ENCODE measurements around the gene BRINP1. TPM values are rescaled to one million over a fixed set of nuclear protein-coding genes. Genes with fewer than 3 reads are reported as not detected.

Gene BRINP1
- total and polyA plus RNA-seq, 2 donors (not counting 3 experiments of a cell fraction or from before 2014, with no cell fraction given) = 0.04 TPM; not detected in 1

DNA sequence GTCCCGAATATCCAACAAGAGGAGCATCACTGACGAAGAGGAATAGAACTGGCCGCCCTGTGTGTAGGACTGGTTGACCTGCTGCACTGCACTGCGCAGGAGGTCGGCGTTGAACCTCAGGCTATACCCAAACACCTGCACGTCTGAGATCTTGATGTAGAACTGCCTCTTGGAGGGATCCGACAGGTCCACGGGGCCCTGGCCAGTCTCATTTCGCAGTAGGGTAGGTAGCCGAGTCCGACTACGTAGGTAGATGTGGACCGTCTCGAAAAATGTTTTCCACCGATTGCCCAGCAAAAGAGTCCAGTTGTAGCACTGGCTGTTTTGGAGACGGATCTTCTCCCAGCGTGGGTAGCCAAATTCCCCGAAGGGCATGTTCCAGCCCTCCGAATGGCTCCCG is 202.0 kb downstream of the BRINP1 start:
- no TSS peak for BruUV-seq (replicated peaks)
- DNase-seq (ENCODE audit: low read depth, low spot score) = no peak
- H3K9me1 ChIP-seq (replicated peaks; ENCODE audit: control insufficient read depth, extremely low read depth, insufficient read depth, low read length) = no peaks in the 10 kb centered on the region
- no peaks in the 10 kb centered on the region for H3K4me1 ChIP-seq (ENCODE audit: control insufficient read depth, extremely low read depth, insufficient read depth, low read length)
- no peak overlapping the region for H3K9ac ChIP-seq (replicated peaks; ENCODE audit: extremely low read depth, insufficient read depth, low read length)
- no peaks in the 10 kb centered on the region for H3K27me3 ChIP-seq (ENCODE audit: control insufficient read depth in 2 of 2, insufficient read depth in 2 of 2, low read length in 2 of 2)
- no peak for FAIRE-seq
- dilution Hi-C loops (cut with MboI; ENCODE audit: extremely low pct_ligation_motif_present, low sequenced_read_pairs) (no loop called here), intact Hi-C loops (cut with micrococcal nuclease) (no loop called here)
- no peaks in the 10 kb centered on the region for H4K20me1 ChIP-seq (replicated peaks; ENCODE audit: control insufficient read depth, extremely low read depth, insufficient read depth, low read length)
- ChIA-PET CTCF (no interaction called here), POLR2A (no interaction called here)
- no peak overlapping the region for H2AFZ ChIP-seq (ENCODE audit: low read depth, low read length)
- no peaks in the 10 kb centered on the region for H3K9me3 ChIP-seq (replicated peaks; ENCODE audit: control insufficient read depth, insufficient read depth, low read length)
- no peaks in the 10 kb centered on the region for H3K79me2 ChIP-seq (ENCODE audit: control insufficient read depth, insufficient read depth, low read length)
- H3K36me3 ChIP-seq (ENCODE audit: control insufficient read depth in 2 of 2, extremely low read depth in 1 of 2, insufficient read depth in 2 of 2, low read length in 2 of 2) = no peaks in the 10 kb centered on the region
- H3K27ac ChIP-seq (ENCODE audit: insufficient read depth, low read depth, low read length) = no peak overlapping the region
- no peak for TF ChIP-seq CTCF (IDR thresholded peaks at IDR 0.05; ENCODE audit: extremely low read depth in 1 of 2, insufficient read depth in 1 of 2, low read depth in 1 of 2, low read length in 2 of 2)
- TF ChIP-seq GATA2 (IDR thresholded peaks at IDR 0.05; ENCODE audit: insufficient read depth, insufficient read length, low read depth, low read length) = no peak
- no peak for TF ChIP-seq EZH2 (IDR thresholded peaks at IDR 0.05; ENCODE audit: borderline replicate concordance, low read depth, low read length, severe bottlenecking)
- TF ChIP-seq POLR2AphosphoS5 (IDR thresholded peaks at IDR 0.05; ENCODE audit: insufficient read depth, low read depth, low read length) = no peak
- no peak for TF ChIP-seq JUN (IDR thresholded peaks at IDR 0.05; ENCODE audit: borderline replicate concordance, insufficient read depth, insufficient read length, low read depth)
- no peak for TF ChIP-seq FOS (IDR thresholded peaks at IDR 0.05; ENCODE audit: borderline replicate concordance, insufficient read depth, low read length)
- no peak for TF ChIP-seq MAX (IDR thresholded peaks at IDR 0.05; ENCODE audit: insufficient read depth, insufficient read length)
- no peak for TF ChIP-seq MYC (IDR thresholded peaks at IDR 0.05; ENCODE audit: low read depth, low read length)
- TF ChIP-seq POLR2A (IDR thresholded peaks at IDR 0.05; ENCODE audit: low read depth, low read length) = no peak
- no peak overlapping the region for H3K4me3 ChIP-seq (replicated peaks in 1 of 3; ENCODE audit: insufficient read depth in 1 of 3, low read depth in 1 of 3, low read length in 3 of 3)
- no peak overlapping the region for H3K4me2 ChIP-seq (ENCODE audit: insufficient read depth, low read length)

Measured in endothelial cell of umbilical vein (primary cell).